HG02981 (cell line): ENCODE data around the gene KIF14.

Experiments
- ATAC-seq: cut with Tn5 transposase; IDR thresholded peaks from one replicate; pipeline ENCODE4 v1.9.1; 2021; ENCODE audit warnings: mild to moderate bottlenecking, moderate library complexity; ENCODE audit not compliant: unreplicated experiment

Gene KIF14

DNA sequence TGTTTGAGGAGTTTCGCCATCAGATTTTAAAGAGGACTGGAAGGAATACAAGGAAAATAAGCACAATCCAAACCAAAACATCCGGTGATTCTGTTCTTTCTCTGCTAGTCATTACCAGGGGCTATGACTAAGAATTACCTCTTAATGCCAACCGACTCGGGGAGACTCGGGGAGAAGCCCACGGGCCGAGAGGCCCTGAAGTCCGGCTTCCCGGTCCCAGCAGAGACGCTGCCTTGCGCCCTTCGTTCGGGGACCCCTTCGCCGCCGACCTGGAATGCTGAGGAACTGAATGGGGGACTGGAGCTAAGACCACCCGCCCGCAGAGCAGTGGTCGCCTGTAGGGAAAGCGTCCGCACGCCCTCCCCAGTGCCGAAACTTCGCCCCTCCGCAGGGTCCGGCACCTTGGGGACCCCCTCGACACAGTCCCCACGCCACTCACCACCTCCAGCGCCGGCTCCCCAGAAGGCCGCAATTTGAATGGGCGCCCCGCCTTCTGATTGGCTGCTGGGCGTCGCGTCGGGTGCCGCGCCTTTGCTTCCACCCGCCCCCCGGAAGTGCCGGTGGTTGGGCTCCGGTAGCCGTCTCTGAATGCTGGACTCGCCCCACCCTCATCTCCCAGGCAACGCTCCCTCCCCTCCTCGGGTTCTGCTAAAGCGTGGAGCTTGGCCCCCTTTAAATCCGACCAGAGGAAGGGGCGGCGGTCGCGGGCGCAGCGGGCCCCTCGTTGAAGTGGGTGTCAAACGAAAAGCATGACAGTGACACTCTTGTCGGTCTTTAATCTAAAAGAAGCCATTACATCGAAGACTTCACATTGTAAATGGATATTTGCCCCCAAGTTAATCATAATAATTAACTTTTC is at the start of gene KIF14:
Gene KIF14 (minus strand): TSS at position 479 of the 859 bp plus-strand sequence. CDS start 2,028 bp downstream, outside the sequence.
- ATAC-seq: peak; percentile 95

GRCh38 chr1:200669314-200670241 is 49.0 kb upstream of the KIF14 start, which contains the start of gene DDX59:
Gene DDX59 (minus strand): TSS chr1:200669907. CDS start chr1:200666740, 3,167 bp downstream.
- peak; percentile 91 for ATAC-seq

- no peak for ATAC-seq
These were observed 48.2 kb upstream of the KIF14 start for GRCh38 chr1:200668514-200669313.

DNA sequence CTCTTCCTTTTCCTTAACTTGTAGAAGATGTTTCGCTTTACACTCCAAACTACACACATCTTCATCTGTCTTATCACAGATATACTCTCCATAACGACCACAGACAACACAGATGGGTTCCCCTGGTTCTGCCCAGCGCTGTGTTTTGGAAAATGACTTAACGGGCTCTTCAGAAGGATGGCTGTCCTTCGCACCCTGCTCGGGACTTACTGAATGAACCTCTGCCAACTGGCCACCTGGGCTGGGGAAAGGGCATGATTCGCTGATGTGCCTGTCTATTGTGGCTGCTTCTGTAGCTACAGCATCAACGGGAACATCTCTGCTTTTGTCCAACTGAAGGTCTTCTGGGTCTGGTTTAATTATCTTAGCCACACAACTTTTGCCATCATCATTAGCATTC is 45.8 kb upstream of the KIF14 start:
- ATAC-seq: no peak

GRCh38 chr1:200665861-200666260 is 45.3 kb upstream of the KIF14 start:
- no peak for ATAC-seq

DNA sequence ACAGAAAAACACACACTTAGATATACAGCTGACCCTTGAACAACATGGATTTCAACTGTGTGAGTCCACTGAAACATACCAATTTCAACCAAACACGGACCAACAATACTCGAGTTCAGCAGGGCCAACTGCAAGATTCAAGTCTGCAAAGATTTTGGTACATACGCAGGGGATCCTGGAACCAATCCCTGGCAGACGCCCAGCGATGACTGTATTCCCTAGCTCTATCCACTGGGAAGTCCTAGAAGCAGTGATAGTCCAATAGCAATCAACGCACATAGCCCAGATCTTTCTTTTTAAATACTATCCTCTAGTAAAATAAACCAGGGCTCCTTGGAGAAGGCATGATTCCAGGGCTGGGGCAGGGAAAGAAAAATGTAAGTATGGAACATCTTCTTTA is 40.2 kb upstream of the KIF14 start:
- ATAC-seq: no peak

DNA sequence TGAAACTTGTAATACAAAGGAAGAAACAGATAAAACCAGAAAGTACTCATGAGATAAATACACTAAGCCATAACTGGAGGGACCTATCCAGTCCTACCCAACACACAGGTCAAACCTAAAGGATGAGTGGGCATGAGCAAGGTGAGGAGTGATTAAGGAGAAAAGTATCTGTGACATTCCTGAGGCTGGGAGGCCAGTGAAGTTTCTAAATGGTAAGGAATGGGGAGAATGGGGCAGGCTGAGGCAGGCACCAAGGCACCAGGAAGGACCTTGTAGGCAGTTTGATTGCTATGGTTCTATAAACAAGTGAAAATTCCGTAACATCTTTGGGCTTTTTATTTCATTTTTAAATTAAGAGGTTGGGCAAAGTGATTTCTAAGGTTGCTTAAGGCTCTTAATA is 38.7 kb upstream of the KIF14 start:
- no peak for ATAC-seq

- ATAC-seq: no peak
These were observed 37.7 kb upstream of the KIF14 start for GRCh38 chr1:200658037-200658818.

DNA sequence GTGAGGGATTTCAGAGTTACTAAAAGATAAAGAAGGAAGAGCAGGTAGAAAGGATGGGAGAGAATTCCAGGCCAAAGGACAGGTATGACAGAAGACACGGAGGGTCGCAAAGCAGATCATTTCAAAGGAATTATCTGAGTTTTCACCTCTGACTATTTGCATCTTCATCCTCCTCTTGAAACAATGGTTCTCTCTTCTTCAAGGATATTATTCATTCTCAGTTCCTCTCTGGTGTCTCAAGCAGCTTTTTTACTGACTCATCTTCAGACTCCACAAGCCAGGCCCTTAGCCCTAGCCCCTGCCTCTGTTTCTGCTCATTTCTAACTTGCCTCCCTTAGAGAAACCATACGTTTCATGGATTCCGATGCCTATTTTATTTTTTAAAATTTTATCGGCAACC is 34.1 kb upstream of the KIF14 start:
- peak; percentile 93 for ATAC-seq

DNA sequence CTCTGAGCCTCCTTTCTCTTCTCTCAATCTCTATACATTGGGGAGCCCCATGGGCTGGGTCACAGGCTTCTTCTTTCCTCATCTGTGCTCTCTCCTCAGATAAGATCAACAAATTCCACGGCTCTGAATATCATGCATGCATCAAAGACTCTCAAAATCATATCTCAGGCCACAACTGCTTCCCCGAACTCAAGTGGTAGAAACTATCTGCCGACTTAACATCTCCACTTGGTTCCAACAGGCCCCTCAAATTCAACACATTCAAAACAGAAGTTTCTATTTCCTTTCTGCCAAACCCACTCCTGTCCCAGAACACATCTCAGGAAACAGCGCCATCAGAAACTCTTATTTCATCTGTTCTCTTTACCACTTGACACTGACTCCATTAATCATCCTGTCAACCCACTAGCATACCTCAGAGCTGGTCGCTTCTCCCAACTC is 32.5 kb upstream of the KIF14 start:
- no peak for ATAC-seq

DNA sequence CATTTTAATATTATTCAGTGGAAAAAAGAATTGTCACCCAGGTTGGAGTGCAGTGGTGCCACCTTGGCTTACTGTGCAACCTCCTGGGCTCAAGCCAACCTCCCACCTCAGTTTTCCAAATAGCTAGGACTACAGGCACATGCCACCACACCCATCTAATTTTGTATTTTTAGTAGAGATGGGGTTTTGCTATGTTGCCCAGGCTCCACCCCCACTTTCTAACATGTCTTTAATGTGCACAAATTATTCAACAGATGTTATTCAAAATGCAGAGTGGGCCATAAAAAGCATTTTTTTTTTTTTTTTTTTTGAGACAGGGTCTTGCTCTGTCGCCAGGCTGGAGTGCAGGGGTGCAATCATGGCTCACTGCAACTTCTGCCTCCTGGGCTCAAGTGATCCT is 31.8 kb upstream of the KIF14 start:
- no peak for ATAC-seq

DNA sequence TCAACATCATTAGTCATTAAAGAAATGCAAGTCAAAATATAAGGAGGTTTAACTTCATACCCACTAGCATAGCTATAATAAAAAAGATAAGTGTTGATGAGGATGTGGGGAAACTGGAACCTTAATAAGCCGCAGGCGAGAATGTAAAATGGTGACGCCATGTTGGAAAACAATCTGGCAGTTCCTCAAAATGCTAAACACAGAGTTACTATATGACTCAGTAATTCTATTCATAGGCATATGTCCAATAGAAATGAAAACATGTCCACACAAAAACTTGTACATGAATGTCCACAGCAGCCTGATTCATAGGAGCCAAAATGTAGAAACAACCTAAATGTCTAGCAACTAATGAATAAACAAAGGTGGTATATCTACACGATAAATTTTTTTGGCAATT is 26.0 kb upstream of the KIF14 start:
- ATAC-seq: no peak

DNA sequence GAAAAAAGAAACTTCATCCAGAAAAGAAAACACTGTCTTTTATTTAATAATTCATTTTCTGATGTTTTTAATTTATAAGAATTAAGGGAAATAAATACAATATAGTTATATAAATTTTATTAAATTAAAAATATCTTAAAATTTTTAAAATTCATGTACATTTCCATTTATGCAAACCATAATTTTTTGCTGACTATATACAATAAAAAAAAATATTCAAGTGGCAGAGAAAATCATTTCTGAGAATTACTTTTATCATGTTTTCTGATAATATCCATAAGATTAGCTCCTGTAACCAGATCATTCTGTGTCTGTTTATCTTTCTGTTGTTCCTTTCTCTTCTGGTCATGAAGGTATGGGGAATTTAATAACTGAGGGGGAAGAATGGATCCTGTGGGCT is 23.5 kb upstream of the KIF14 start:
- no peak for ATAC-seq

- no peak for ATAC-seq
These were observed 21.9 kb upstream of the KIF14 start for GRCh38 chr1:200642481-200642880.

- ATAC-seq: no peak
These were observed 20.4 kb upstream of the KIF14 start for GRCh38 chr1:200640963-200641401.

DNA sequence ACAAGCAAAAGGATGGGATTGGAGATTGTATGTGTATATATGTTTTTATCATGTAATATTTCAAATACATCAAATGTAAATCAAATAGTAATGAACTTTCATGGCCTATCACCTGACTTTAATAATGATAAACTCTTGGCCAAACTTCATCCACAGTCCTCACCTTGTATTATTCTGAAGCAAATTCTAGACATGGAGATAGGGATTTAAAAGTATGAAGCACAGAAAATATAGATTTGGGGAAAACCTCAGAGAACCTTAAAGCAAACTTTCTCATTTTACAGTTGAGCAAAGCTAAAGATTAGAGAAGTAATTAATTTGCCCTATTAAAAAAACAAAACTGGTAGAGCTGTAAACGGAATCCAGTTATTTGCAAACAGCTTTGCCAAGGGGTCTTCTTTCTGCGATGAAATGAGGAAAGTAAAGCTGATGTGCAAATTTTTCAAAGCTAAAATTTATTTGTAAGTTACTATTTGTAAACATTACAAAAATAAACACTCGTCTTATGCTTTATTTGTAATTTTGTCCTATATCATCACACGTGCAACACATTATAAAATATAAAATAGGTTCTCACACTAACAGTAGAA is 19.9 kb upstream of the KIF14 start:
- ATAC-seq: no peak

GRCh38 chr1:200638073-200638472 is 17.5 kb upstream of the KIF14 start:
- ATAC-seq: no peak

DNA sequence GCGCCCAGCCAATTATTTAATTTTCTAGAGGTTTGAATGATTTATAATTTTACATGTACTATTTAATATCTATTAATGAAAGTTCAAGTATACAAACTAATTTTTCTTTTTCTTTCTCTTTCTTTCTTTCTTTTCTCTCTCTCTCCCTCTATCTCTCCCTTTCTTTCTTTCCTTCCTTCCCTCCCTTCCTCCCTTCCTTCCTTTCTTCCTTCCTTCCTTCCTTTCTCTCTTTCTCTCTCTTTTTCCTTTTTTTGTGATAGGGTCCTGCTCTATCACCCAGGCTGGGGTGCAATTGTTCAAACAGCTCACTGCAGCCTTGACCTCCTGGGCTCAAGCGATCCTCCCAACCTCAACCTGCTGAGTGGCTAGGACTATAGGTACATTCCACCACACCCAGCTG is 16.1 kb upstream of the KIF14 start:
- ATAC-seq: no peak

- ATAC-seq: no peak
These were observed 13.9 kb upstream of the KIF14 start for GRCh38 chr1:200634261-200635122.
